HepG2 (cell line): ENCODE measurements around the gene RPS28. TPM values are rescaled to one million over a fixed set of nuclear protein-coding genes. Genes with fewer than 3 reads are reported as not detected.

Source experiments
- CBFB ChIP-seq: sonication (generic); formaldehyde crosslinking; IDR thresholded peaks from 2 replicates; pipeline ENCODE4 v1.4.0; 2020; ENCODE audit warnings: missing genetic modification reagents
- CENPT ChIP-seq: sonication (generic); formaldehyde crosslinking; IDR thresholded peaks from 2 replicates; pipeline ENCODE4 v1.8.0; 2022; ENCODE audit warnings: low read depth, mild to moderate bottlenecking, moderate library complexity, missing genetic modification reagents
- ELF3 ChIP-seq: IDR thresholded peaks from 2 replicates; pipeline ENCODE4 v1.6.1; 2016; ENCODE audit warnings: missing genetic modification reagents, missing compliant biosample characterization
- FOXK2 ChIP-seq: fragments of 450-650 bp; IDR thresholded peaks from 2 replicates; pipeline ENCODE4 v1.6.1; 2016
- NAIF1 ChIP-seq: sonication (generic); formaldehyde crosslinking; IDR thresholded peaks from 2 replicates; pipeline ENCODE4 v1.5.0; 2020; ENCODE audit warnings: mild to moderate bottlenecking, missing genetic modification reagents, borderline replicate concordance
- ONECUT2 ChIP-seq: sonication (generic); formaldehyde crosslinking; IDR thresholded peaks from 2 replicates; pipeline ENCODE4 v1.4.0; 2020; ENCODE audit warnings: missing genetic modification reagents
- PAF1 ChIP-seq: IDR thresholded peaks from 2 replicates; pipeline ENCODE4 v1.6.1; 2016; ENCODE audit warnings: missing genetic modification reagents, missing compliant biosample characterization
- POGZ ChIP-seq: sonication (generic); formaldehyde crosslinking; IDR thresholded peaks from 2 replicates; pipeline ENCODE4 v1.4.0; 2020; ENCODE audit warnings: mild to moderate bottlenecking, missing genetic modification reagents
- SIX4 ChIP-seq: sonication (generic); formaldehyde crosslinking; IDR thresholded peaks from 2 replicates; pipeline ENCODE4 v1.4.0; 2020; ENCODE audit warnings: missing genetic modification reagents
- SOX6 ChIP-seq, 2 experiments: fragments of 450-650 bp in 1 of 2; sonication (generic) in 1 of 2; formaldehyde crosslinking in 1 of 2; IDR thresholded peaks; 2 replicates each; pipeline versions ENCODE4 v1.4.0 to v1.6.1; 2017 to 2020; ENCODE audit warnings: antibody characterized with exemption in 1 of 2, mild to moderate bottlenecking in 1 of 2, missing genetic modification reagents in 1 of 2
- TCF7 ChIP-seq: sonication (generic); IDR thresholded peaks from 2 replicates; pipeline ENCODE4 v1.6.1; 2016; ENCODE audit warnings: antibody characterized with exemption, low read depth
- ZFP1 ChIP-seq: IDR thresholded peaks from 2 replicates; pipeline ENCODE4 v1.6.1; 2016
- ZNF3 ChIP-seq: IDR thresholded peaks from 2 replicates; pipeline ENCODE4 v1.7.0; 2017; ENCODE audit warnings: inconsistent platforms
- ZNF589 ChIP-seq: sonication (generic); formaldehyde crosslinking; conservative IDR thresholded peaks from 2 replicates; pipeline ENCODE4 v1.8.0; 2022; ENCODE audit warnings: mild to moderate bottlenecking, moderate library complexity, missing genetic modification reagents
- ZNF749 ChIP-seq: sonication (generic); formaldehyde crosslinking; IDR thresholded peaks from 2 replicates; pipeline ENCODE4 v1.8.0; 2022; ENCODE audit warnings: mild to moderate bottlenecking, missing genetic modification reagents, moderate library complexity, borderline replicate concordance
- polyA plus RNA-seq, 8 experiments: library from polyadenylated mRNA; depleted of rRNA in 3 of 8; stranded (reverse) in 7 of 8; unstranded in 1 of 8; fragments of >200 nt; fragmentation: Illumina TruSeq in 4 of 8; extraction: Trizol in 4 of 8; gene quantifications; 2 replicates each; pipeline versions ENCODE4 v1.2.1 to v1.2.3, GENCODE V29; 2011 to 2016; ENCODE audit warnings: low read depth in 4 of 8, missing spikeins in 1 of 8, mixed read lengths in 1 of 8; ENCODE audit not compliant: insufficient read depth in 1 of 8
- total RNA-seq, 5 experiments: library from RNA; depleted of rRNA; stranded (reverse); fragments of >200 nt; fragmentation: Illumina TruSeq; extraction: Trizol; gene quantifications; 2 replicates each; pipeline ENCODE4 v1.2.3, GENCODE V29; 2016; ENCODE audit warnings: low read depth in 1 of 5
- TF ChIP-seq, protein P1 (sequence below): sonication (generic); formaldehyde crosslinking; IDR thresholded peaks from 2 replicates; pipeline ENCODE4 v1.5.0; 2020; ENCODE audit warnings: mild to moderate bottlenecking, missing genetic modification reagents
- TF ChIP-seq, protein P2 (sequence below): sonication (generic); formaldehyde crosslinking; IDR thresholded peaks from 2 replicates; pipeline ENCODE4 v1.5.1; 2020; ENCODE audit warnings: missing genetic modification reagents, mild to moderate bottlenecking, borderline replicate concordance
- TF ChIP-seq, protein P3 (sequence below): sonication (generic); formaldehyde crosslinking; IDR thresholded peaks from 2 replicates; pipeline ENCODE4 v1.9.0; 2021; ENCODE audit warnings: mild to moderate bottlenecking, missing genetic modification reagents
- TF ChIP-seq, protein P4 (sequence below): sonication (generic); formaldehyde crosslinking; IDR thresholded peaks from 2 replicates; pipeline ENCODE4 v1.5.0; 2020; ENCODE audit warnings: missing genetic modification reagents

Gene RPS28
- total and polyA plus RNA-seq, 2 of the 13 experiments (the other 11 are each of a cell fraction or from before 2014, with no cell fraction given) = 281 to 545 TPM

DNA sequence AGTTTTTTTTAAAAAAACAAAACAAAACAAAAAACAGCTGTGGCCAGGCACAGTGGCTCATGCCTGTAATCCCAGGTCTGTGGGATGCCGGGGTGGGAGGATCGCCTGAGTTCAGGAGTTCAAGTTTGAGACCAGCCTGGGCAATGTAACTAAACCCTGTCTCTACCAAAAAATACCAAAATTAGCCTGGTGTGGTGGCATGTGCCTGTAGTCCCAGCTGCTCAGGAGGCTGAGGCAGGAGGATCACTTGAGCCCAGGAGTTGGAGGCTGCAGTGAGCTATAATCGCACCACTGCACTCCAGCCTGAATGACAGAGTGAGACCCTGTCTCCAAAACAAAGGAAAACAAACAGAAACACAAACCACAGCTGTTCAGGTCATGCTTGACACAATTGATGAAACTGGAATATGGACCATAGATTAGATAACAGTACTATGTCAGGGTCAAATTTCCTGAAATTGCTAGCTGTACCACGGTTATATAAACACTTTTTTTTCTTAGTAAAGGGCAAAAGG is 35.8 kb downstream of the RPS28 start (continued):
- TF ChIP-seq, protein P1, sequence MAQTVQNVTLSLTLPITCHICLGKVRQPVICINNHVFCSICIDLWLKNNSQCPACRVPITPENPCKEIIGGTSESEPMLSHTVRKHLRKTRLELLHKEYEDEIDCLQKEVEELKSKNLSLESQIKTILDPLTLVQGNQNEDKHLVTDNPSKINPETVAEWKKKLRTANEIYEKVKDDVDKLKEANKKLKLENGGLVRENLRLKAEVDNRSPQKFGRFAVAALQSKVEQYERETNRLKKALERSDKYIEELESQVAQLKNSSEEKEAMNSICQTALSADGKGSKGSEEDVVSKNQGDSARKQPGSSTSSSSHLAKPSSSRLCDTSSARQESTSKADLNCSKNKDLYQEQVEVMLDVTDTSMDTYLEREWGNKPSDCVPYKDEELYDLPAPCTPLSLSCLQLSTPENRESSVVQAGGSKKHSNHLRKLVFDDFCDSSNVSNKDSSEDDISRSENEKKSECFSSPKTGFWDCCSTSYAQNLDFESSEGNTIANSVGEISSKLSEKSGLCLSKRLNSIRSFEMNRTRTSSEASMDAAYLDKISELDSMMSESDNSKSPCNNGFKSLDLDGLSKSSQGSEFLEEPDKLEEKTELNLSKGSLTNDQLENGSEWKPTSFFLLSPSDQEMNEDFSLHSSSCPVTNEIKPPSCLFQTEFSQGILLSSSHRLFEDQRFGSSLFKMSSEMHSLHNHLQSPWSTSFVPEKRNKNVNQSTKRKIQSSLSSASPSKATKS (CRISPR knock-in tag) = 0 out of 2 replicates have a peak, but pooled peaks have one; percentile 69
- no peak for TF ChIP-seq PAF1 (CRISPR knock-in tag)
- no peak for TF ChIP-seq ZNF3
- TF ChIP-seq, protein P2, sequence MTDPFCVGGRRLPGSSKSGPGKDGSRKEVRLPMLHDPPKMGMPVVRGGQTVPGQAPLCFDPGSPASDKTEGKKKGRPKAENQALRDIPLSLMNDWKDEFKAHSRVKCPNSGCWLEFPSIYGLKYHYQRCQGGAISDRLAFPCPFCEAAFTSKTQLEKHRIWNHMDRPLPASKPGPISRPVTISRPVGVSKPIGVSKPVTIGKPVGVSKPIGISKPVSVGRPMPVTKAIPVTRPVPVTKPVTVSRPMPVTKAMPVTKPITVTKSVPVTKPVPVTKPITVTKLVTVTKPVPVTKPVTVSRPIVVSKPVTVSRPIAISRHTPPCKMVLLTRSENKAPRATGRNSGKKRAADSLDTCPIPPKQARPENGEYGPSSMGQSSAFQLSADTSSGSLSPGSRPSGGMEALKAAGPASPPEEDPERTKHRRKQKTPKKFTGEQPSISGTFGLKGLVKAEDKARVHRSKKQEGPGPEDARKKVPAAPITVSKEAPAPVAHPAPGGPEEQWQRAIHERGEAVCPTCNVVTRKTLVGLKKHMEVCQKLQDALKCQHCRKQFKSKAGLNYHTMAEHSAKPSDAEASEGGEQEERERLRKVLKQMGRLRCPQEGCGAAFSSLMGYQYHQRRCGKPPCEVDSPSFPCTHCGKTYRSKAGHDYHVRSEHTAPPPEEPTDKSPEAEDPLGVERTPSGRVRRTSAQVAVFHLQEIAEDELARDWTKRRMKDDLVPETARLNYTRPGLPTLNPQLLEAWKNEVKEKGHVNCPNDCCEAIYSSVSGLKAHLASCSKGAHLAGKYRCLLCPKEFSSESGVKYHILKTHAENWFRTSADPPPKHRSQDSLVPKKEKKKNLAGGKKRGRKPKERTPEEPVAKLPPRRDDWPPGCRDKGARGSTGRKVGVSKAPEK (CRISPR knock-in tag) = 0 out of 2 replicates have a peak, but pooled peaks have one; percentile 25
- TF ChIP-seq CENPT (CRISPR knock-in tag) = no peak
- TF ChIP-seq ELF3 (CRISPR knock-in tag) = peak; percentile 92
- TF ChIP-seq NAIF1 (CRISPR knock-in tag) = peak; percentile 45; the same call in 1 of the 2 replicates
- 0 out of 2 replicates have a peak, but pooled peaks have one; percentile 23 for TF ChIP-seq ONECUT2 (CRISPR knock-in tag)
- TF ChIP-seq, protein P3, sequence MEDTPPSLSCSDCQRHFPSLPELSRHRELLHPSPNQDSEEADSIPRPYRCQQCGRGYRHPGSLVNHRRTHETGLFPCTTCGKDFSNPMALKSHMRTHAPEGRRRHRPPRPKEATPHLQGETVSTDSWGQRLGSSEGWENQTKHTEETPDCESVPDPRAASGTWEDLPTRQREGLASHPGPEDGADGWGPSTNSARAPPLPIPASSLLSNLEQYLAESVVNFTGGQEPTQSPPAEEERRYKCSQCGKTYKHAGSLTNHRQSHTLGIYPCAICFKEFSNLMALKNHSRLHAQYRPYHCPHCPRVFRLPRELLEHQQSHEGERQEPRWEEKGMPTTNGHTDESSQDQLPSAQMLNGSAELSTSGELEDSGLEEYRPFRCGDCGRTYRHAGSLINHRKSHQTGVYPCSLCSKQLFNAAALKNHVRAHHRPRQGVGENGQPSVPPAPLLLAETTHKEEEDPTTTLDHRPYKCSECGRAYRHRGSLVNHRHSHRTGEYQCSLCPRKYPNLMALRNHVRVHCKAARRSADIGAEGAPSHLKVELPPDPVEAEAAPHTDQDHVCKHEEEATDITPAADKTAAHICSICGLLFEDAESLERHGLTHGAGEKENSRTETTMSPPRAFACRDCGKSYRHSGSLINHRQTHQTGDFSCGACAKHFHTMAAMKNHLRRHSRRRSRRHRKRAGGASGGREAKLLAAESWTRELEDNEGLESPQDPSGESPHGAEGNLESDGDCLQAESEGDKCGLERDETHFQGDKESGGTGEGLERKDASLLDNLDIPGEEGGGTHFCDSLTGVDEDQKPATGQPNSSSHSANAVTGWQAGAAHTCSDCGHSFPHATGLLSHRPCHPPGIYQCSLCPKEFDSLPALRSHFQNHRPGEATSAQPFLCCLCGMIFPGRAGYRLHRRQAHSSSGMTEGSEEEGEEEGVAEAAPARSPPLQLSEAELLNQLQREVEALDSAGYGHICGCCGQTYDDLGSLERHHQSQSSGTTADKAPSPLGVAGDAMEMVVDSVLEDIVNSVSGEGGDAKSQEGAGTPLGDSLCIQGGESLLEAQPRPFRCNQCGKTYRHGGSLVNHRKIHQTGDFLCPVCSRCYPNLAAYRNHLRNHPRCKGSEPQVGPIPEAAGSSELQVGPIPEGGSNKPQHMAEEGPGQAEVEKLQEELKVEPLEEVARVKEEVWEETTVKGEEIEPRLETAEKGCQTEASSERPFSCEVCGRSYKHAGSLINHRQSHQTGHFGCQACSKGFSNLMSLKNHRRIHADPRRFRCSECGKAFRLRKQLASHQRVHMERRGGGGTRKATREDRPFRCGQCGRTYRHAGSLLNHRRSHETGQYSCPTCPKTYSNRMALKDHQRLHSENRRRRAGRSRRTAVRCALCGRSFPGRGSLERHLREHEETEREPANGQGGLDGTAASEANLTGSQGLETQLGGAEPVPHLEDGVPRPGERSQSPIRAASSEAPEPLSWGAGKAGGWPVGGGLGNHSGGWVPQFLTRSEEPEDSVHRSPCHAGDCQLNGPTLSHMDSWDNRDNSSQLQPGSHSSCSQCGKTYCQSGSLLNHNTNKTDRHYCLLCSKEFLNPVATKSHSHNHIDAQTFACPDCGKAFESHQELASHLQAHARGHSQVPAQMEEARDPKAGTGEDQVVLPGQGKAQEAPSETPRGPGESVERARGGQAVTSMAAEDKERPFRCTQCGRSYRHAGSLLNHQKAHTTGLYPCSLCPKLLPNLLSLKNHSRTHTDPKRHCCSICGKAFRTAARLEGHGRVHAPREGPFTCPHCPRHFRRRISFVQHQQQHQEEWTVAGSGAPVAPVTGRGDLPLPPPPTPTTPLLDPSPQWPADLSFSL (CRISPR knock-in tag) = 0 out of 2 replicates have a peak, but pooled peaks have one; percentile 29
- peak; percentile 83; the same call in 1 of the 2 replicates for TF ChIP-seq CBFB
- no peak for TF ChIP-seq ZNF749 (CRISPR knock-in tag)
- peak; percentile 82 for TF ChIP-seq ZNF589
- TF ChIP-seq SIX4 (CRISPR knock-in tag) = peak; percentile 98
- TF ChIP-seq POGZ (CRISPR knock-in tag) = peak; percentile 91
- TF ChIP-seq ZFP1 (CRISPR knock-in tag) = peak; percentile 84; the same call in 1 of the 2 replicates
- TF ChIP-seq, protein P4, sequence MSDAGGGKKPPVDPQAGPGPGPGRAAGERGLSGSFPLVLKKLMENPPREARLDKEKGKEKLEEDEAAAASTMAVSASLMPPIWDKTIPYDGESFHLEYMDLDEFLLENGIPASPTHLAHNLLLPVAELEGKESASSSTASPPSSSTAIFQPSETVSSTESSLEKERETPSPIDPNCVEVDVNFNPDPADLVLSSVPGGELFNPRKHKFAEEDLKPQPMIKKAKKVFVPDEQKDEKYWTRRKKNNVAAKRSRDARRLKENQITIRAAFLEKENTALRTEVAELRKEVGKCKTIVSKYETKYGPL (CRISPR knock-in tag) = peak; percentile 85
- peak; percentile 86 for TF ChIP-seq FOXK2
- no peak for TF ChIP-seq SOX6 (IDR thresholded peaks at IDR 0.05)
- peak; percentile 100 for TF ChIP-seq SOX6 (CRISPR knock-in tag; IDR thresholded peaks at IDR 0.05)
- TF ChIP-seq TCF7 = peak; percentile 55
